Subcutaneous adipose tissue (tissue), 4 donors: ENCODE data around the gene FAM171A1. TPM values are rescaled to one million over a fixed set of nuclear protein-coding genes. Genes with fewer than 3 reads are reported as not detected.

Experiments used
- total RNA-seq, 4 donors: library from RNA; depleted of rRNA; stranded (reverse); fragments of >200 nt; gene quantifications; one replicate each; pipeline ENCODE4 v1.1.0, GENCODE V29; 2016
- TF ChIP-seq, protein P1 (sequence below): fragments of 450-650 bp; IDR thresholded peaks from one replicate; pipeline ENCODE4 v1.5.1; 2016; ENCODE audit warnings: low read depth, mild to moderate bottlenecking, control low read depth, antibody characterized with exemption, moderate library complexity

FAM171A1 gene
- total RNA-seq, 4 donors from 2014 or later: 9.2 to 23.6 (median 12.2) TPM

DNA sequence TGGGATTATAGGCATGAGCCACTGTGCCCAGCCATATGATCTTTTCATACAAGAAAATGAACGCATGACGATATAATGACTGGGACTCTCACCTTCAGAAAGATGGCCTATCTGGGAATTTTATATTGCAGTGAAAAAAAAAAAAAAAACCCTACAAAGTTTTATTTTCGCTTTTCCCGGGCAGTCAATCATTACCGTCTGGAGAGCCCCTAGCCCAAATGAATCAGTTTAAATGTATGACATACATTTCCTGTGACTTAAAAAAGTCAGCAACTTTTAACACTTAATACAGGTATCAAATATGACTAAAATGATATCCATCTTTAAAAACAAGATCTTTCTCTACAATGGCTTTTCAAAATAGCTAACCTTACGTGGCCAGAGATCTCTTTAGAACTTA lies 154.4 kb downstream of the FAM171A1 start:
- TF ChIP-seq, protein P1, sequence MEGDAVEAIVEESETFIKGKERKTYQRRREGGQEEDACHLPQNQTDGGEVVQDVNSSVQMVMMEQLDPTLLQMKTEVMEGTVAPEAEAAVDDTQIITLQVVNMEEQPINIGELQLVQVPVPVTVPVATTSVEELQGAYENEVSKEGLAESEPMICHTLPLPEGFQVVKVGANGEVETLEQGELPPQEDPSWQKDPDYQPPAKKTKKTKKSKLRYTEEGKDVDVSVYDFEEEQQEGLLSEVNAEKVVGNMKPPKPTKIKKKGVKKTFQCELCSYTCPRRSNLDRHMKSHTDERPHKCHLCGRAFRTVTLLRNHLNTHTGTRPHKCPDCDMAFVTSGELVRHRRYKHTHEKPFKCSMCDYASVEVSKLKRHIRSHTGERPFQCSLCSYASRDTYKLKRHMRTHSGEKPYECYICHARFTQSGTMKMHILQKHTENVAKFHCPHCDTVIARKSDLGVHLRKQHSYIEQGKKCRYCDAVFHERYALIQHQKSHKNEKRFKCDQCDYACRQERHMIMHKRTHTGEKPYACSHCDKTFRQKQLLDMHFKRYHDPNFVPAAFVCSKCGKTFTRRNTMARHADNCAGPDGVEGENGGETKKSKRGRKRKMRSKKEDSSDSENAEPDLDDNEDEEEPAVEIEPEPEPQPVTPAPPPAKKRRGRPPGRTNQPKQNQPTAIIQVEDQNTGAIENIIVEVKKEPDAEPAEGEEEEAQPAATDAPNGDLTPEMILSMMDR: no peak

DNA sequence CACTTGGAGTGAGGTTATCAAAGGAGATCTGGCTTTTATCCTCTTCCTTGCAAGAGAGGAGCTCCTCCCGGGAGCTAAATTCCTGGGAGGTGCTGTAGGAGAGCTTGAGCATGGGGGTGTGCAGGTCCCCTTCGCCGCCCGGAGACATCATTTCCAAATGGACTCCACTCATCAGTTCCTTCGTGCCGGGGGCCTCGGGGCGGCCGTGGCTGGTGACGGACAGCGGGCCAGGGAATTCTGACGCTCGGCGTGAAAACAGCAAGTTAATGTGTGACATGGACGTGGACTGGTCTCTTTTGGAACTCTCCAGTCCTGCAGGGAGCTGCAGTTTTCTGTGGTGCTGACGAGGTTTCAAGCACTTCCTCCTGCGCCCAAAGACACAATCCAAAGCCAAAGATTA lies 156.9 kb downstream of the FAM171A1 start:
- TF ChIP-seq, protein P1: no peak

DNA sequence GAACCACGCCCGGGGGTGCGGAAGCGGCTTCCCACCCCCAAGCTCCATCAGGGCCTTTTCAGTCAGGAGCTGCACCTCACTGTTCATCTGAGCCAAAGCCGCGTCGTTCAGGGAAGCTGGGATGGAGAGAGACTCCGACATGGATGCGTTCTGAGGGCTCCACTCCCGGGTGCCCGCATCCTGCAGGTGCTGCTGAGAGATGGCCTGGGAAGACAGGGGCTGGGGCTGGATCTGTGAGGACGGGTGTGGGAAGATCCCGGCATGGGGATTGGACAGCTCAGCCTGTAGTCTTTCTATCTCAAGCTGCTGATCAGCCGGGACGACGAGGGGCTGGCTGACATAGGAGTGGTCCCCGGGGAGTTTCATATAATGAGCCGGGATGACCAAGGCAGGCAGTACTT lies 157.6 kb downstream of the FAM171A1 start:
- TF ChIP-seq, protein P1: no peak

DNA sequence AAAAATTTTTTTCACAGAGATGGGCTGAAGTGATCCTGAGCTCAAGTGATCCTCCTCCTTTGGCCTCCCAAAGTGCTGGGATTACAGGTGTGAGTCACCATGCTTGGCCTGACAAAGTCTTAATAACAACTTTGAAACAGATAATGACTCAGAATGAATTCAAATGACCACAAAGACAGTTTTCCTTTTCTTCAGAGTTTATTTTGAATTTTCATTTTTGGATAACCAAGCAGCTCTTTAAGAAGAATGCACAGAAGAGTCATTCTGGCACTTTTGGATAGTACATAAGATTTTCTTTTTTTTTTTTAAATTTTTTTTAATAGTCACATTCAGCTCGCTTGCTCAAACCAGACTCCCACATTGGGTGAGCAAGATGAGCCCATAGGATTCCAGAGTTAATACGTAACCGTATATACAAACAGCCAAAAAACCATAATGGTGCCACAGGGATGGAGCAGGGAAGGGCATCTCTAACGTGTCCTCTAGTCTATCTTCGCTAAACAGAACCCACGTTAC lies 159.6 kb downstream of the FAM171A1 start:
- TF ChIP-seq, protein P1: no peak

DNA sequence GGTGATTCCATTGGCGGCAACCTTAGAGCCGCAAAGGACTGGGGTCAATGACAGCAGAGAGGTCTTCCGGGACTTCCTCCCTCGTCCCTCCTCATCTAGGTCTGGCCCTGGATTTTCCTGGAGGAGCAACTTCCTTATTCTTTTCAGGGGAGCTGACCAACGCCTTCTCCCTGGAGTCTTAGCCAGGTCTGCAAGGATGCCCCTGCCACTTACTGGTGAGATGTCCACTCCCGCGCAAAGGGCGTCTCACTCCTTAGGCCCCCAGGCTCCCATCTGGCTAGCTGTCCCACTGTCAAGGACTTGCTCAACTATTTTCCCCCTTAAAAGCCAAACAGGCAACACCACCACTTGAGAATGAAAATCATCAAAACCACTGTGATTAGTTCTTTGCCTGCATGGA lies 160.6 kb downstream of the FAM171A1 start:
- TF ChIP-seq, protein P1: no peak

DNA sequence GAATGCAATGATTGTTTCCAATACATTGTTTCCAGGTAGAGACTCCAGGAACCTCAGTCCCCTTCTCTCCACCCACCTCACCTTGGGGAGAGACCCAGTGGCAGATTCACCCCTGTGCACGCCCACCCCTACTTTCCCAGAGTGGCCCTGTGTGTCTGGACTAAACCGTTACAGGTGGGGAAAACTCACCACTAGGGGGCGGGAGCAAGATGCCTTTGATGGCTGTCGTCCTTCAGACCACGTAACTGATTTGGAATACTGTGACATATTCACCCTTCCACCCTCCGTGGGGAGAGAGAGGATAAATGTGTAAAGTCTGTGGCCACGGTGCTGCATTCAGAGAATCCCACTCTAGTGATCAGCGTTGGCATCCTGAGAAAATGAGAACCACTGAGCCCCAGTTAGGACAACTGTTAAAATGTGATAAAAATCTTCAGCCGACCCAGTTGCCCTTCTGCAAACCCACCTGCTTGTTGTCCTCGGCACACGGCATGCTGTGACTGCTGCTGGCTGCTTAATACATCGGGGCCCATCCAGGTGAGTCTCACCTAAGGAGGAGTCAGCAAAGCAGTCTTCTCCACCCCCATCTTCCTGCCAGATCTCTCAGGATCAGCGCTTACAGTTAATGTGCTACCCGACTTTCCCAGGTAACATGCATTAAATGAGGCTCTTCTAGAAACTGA lies 161.1 kb downstream of the FAM171A1 start:
- TF ChIP-seq, protein P1: no peak

DNA sequence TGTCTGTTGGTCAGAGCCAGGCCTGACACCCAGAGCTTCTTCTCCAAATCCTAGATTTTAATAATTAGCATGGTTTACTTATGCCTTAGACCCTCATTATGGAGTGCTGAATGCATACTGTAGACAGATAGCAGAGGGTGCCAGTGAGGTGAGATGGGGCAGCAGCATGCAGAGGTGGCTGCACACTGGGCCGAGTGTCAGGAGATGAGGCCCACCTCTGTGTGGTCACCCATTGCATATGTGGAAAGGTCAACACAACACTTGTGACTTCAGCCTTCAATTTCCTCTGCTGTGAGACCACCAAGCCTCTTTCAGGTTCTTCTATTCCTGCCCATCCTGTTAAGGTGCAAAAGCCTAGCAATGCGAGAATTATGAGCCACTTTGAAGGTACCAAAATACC lies 162.9 kb downstream of the FAM171A1 start:
- TF ChIP-seq, protein P1: no peak
